H9 (cell line): ENCODE measurements around the gene MELK. TPM values are rescaled to one million over a fixed set of nuclear protein-coding genes. Genes with fewer than 3 reads are reported as not detected.
"Not testable (repeated sequence)": the region's sequence is repeated elsewhere in the genome, so short reads cannot be mapped to it uniquely, and the experiment has no call there.

ENCODE experiments used
- DNase-seq: peaks from one replicate; pipeline ENCODE4 v3.0.0-alpha.2; 2017
- H2AFZ ChIP-seq: one replicate; pipeline ENCODE4 v1.6.1; 2013; ENCODE audit warnings: mild to moderate bottlenecking, low read length, control low read depth, moderate library complexity
- H2AK5ac ChIP-seq: 2 replicates; pipeline ENCODE4 v1.6.1; 2013; ENCODE audit warnings: low read length, control low read depth, mixed read lengths; ENCODE audit not compliant: insufficient read length
- H2BK120ac ChIP-seq: one replicate; pipeline ENCODE4 v1.6.1; 2013; ENCODE audit warnings: low read depth, mild to moderate bottlenecking, low read length, control low read depth, inconsistent platforms; ENCODE audit not compliant: poor library complexity, severe bottlenecking
- H2BK12ac ChIP-seq: 2 replicates; pipeline ENCODE4 v1.6.1; 2013; ENCODE audit warnings: low read length, control low read depth, mixed read lengths, low read depth; ENCODE audit not compliant: insufficient read length
- H2BK15ac ChIP-seq: 2 replicates; pipeline ENCODE4 v1.6.1; 2013; ENCODE audit warnings: low read depth, low read length, control low read depth
- H2BK20ac ChIP-seq: one replicate; pipeline ENCODE4 v1.6.1; 2013; ENCODE audit warnings: low read depth, mild to moderate bottlenecking, low read length, control low read depth, inconsistent platforms; ENCODE audit not compliant: poor library complexity, severe bottlenecking
- H2BK5ac ChIP-seq: 2 replicates; pipeline ENCODE4 v1.6.1; 2013; ENCODE audit warnings: low read length, control low read depth, mixed read lengths; ENCODE audit not compliant: insufficient read length
- H3K14ac ChIP-seq: 2 replicates; pipeline ENCODE4 v1.6.1; 2013; ENCODE audit warnings: low read length, control low read depth; ENCODE audit not compliant: insufficient read depth
- H3K18ac ChIP-seq: 2 replicates; pipeline ENCODE4 v1.6.1; 2013; ENCODE audit warnings: low read depth, mild to moderate bottlenecking, mixed read lengths, low read length, control low read depth; ENCODE audit not compliant: insufficient read length
- H3K23ac ChIP-seq: 2 replicates; pipeline ENCODE4 v1.6.1; 2013; ENCODE audit warnings: low read length, control low read depth, mixed read lengths, low read depth; ENCODE audit not compliant: insufficient read length
- H3K23me2 ChIP-seq: 2 replicates; pipeline ENCODE4 v1.6.1; 2013; ENCODE audit warnings: low read depth, mild to moderate bottlenecking, mixed read lengths, low read length, control low read depth; ENCODE audit not compliant: insufficient read length, poor library complexity, severe bottlenecking
- H3K27ac ChIP-seq: 2 replicates; pipeline ENCODE4 v1.5.1; 2013; ENCODE audit warnings: low read length, control low read depth, mixed read lengths, low read depth; ENCODE audit not compliant: insufficient read length
- H3K27me3 ChIP-seq: 2 replicates; pipeline ENCODE4 v1.6.1; 2013; ENCODE audit warnings: low read length, control low read depth, inconsistent platforms; ENCODE audit not compliant: insufficient read depth
- H3K4ac ChIP-seq: 2 replicates; pipeline ENCODE4 v1.6.1; 2013; ENCODE audit warnings: low read depth, mild to moderate bottlenecking, control low read depth, inconsistent platforms, low read length, moderate library complexity
- H3K4me1 ChIP-seq: 2 replicates; pipeline ENCODE4 v1.6.1; 2013; ENCODE audit warnings: low read length, control low read depth, inconsistent platforms; ENCODE audit not compliant: insufficient read depth
- H3K4me2 ChIP-seq: 2 replicates; pipeline ENCODE4 v1.6.1; 2013; ENCODE audit warnings: low read length, control low read depth, mixed read lengths; ENCODE audit not compliant: insufficient read length, insufficient read depth
- H3K56ac ChIP-seq: 2 replicates; pipeline ENCODE4 v1.6.1; 2013; ENCODE audit warnings: low read depth, mild to moderate bottlenecking, mixed read lengths, low read length, control low read depth; ENCODE audit not compliant: insufficient read length
- H3K79me1 ChIP-seq: 2 replicates; pipeline ENCODE4 v1.6.1; 2013; ENCODE audit warnings: low read depth, mild to moderate bottlenecking, moderate library complexity, low read length, control low read depth, inconsistent platforms; ENCODE audit not compliant: insufficient read depth, poor library complexity, severe bottlenecking
- H3K79me2 ChIP-seq: 2 replicates; pipeline ENCODE4 v1.6.1; 2013; ENCODE audit warnings: low read length, control low read depth, inconsistent platforms; ENCODE audit not compliant: insufficient read depth
- H3K9ac ChIP-seq: 2 replicates; pipeline ENCODE4 v1.6.1; 2013; ENCODE audit warnings: low read length, control low read depth, mixed read lengths; ENCODE audit not compliant: insufficient read length; ENCODE audit errors: extremely low read depth
- H3K9me3 ChIP-seq: one replicate; pipeline ENCODE4 v1.6.1; 2013; ENCODE audit warnings: low read depth, low read length, inconsistent platforms; ENCODE audit not compliant: control insufficient read depth
- H3T11ph ChIP-seq: one replicate; pipeline ENCODE4 v1.6.1; 2013; ENCODE audit warnings: mild to moderate bottlenecking, low read length, control low read depth, inconsistent platforms
- H4K20me1 ChIP-seq: one replicate; pipeline ENCODE4 v1.6.1; 2013; ENCODE audit not compliant: control insufficient read depth, insufficient read length, insufficient read depth
- H4K5ac ChIP-seq: 2 replicates; pipeline ENCODE4 v1.6.1; 2013; ENCODE audit warnings: low read depth, mild to moderate bottlenecking, mixed read lengths, low read length, control low read depth; ENCODE audit not compliant: insufficient read length
- H4K8ac ChIP-seq: replicated peaks from 2 replicates; pipeline ENCODE4 v1.6.1; 2013; ENCODE audit warnings: low read length, control low read depth, mixed read lengths, low read depth; ENCODE audit not compliant: insufficient read length
- H4K91ac ChIP-seq: 2 replicates; pipeline ENCODE4 v1.6.1; 2013; ENCODE audit warnings: low read depth, mild to moderate bottlenecking, moderate library complexity, mixed read lengths, low read length, control low read depth; ENCODE audit not compliant: insufficient read length
- H3K27ac Mint-ChIP-seq, 3 experiments: 2 replicates in 2 of 3; 3 replicates in 1 of 3; pipeline ENCODE4 v1.8.0; 2020 to 2021; ENCODE audit warnings: mixed read lengths in 3 of 3, mild to moderate bottlenecking in 1 of 3, moderate library complexity in 1 of 3
- H3K27me3 Mint-ChIP-seq: 2 replicates; pipeline ENCODE4 v1.8.0; 2021; ENCODE audit warnings: low read depth, mild to moderate bottlenecking, moderate library complexity, mixed read lengths
- H3K36me3 Mint-ChIP-seq, 3 experiments: 2 replicates in 2 of 3; 3 replicates in 1 of 3; pipeline ENCODE4 v1.8.0; 2020 to 2021; ENCODE audit warnings: low read depth in 3 of 3, mixed read lengths in 3 of 3; ENCODE audit not compliant: insufficient read depth in 1 of 3
- H3K4me1 Mint-ChIP-seq, 2 experiments: 2 replicates each; pipeline ENCODE4 v1.8.0; 2020; ENCODE audit warnings: mixed read lengths in 2 of 2
- H3K4me3 Mint-ChIP-seq, 2 experiments: 2 replicates in 1 of 2; 3 replicates in 1 of 2; pipeline ENCODE4 v1.8.0; 2020 to 2021; ENCODE audit warnings: mild to moderate bottlenecking in 2 of 2, mixed read lengths in 2 of 2, moderate library complexity in 1 of 2
- H3K9me3 Mint-ChIP-seq, 2 experiments: 2 replicates in 1 of 2; 3 replicates in 1 of 2; pipeline ENCODE4 v1.8.0; 2020; ENCODE audit warnings: mild to moderate bottlenecking in 2 of 2, mixed read lengths in 2 of 2, moderate library complexity in 1 of 2
- CTCF ChIP-seq: fragments of 200-600 bp; sonication (generic); conservative IDR thresholded peaks from 3 replicates; pipeline ENCODE4 v1.8.0; 2021; ENCODE audit warnings: antibody characterized with exemption, mild to moderate bottlenecking
- WGBS: extraction: QIAGEN DNeasy Blood & Tissue Kit; methylation state at CpG from one replicate; pipeline ENCODE4 v1.1.7; 2013; ENCODE audit warnings: missing lambda C conversion rate, low lambda C conversion rate, mixed read lengths; ENCODE audit not compliant: insufficient read length; ENCODE audit errors: extremely low coverage; 5-methylcytosine and 5-hydroxymethylcytosine counted together
- total RNA-seq: library from RNA; stranded (reverse); gene quantifications from 2 replicates; pipeline ENCODE4 v1.2.1, GENCODE V29; 2021

Gene MELK
- total RNA-seq, 1 experiment from 2014 or later = 43.6 TPM

GRCh38 chr9:36532353-36532752 lies 40.3 kb upstream of the MELK start:
- H3K4me1 ChIP-seq = no peaks in the 10 kb centered on the region

GRCh38 chr9:36533726-36534125 lies 39.0 kb upstream of the MELK start:
- not testable (repeated sequence) for H3K23me2 ChIP-seq, H2BK5ac ChIP-seq, H2AFZ ChIP-seq, H3K9ac ChIP-seq, H3K4me3 Mint-ChIP-seq, H3K4me1 ChIP-seq, DNase-seq, H3K4ac ChIP-seq, H3T11ph ChIP-seq, H3K4me2 ChIP-seq, H3K36me3 Mint-ChIP-seq, H3K56ac ChIP-seq, H3K23ac ChIP-seq, H4K20me1 ChIP-seq, H2BK120ac ChIP-seq, H3K27me3 Mint-ChIP-seq, H4K5ac ChIP-seq, H3K79me2 ChIP-seq, H4K8ac ChIP-seq, H3K27me3 ChIP-seq, H3K27ac ChIP-seq, H3K79me1 ChIP-seq, H2AK5ac ChIP-seq, H3K4me1 Mint-ChIP-seq, H2BK20ac ChIP-seq, H3K9me3 ChIP-seq, H2BK15ac ChIP-seq, H2BK12ac ChIP-seq, H4K91ac ChIP-seq, H3K18ac ChIP-seq, H3K14ac ChIP-seq
- no CpG with 5 or more reads among the region's 6 CpGs for WGBS
- H3K27ac Mint-ChIP-seq = peak overlapping the region in 1 of 3 experiments; percentile 36; a peak in 1 of 7 replicates
- H3K9me3 Mint-ChIP-seq = peaks cover 8 to 12% of the 10 kb centered on the region in 2 experiments

More at GRCh38 chr9:36532353-36532752, 40.3 kb upstream of the MELK start:
- no peak for TF ChIP-seq CTCF
- H2BK12ac ChIP-seq = no peak overlapping the region
- H2BK15ac ChIP-seq = no peak overlapping the region
- no peak overlapping the region for H4K8ac ChIP-seq
- H3K18ac ChIP-seq = no peak overlapping the region
- H3K79me2 ChIP-seq = no peaks in the 10 kb centered on the region
- H3K4me2 ChIP-seq = no peak overlapping the region
- no peak overlapping the region for H3T11ph ChIP-seq
- H4K5ac ChIP-seq = no peak overlapping the region
- H3K27ac ChIP-seq = no peak overlapping the region
- H3K4me3 Mint-ChIP-seq = no peak overlapping the region
- no peaks in the 10 kb centered on the region for H3K23me2 ChIP-seq
- no peak overlapping the region for H2BK20ac ChIP-seq
- H3K27me3 ChIP-seq = no peaks in the 10 kb centered on the region
- no peak overlapping the region for H2BK120ac ChIP-seq
- H3K27ac Mint-ChIP-seq = no peak overlapping the region; a peak in 1 of 7 replicates
- no peak overlapping the region for H3K56ac ChIP-seq
- no peaks in the 10 kb centered on the region for H3K9me3 ChIP-seq
- no peaks in the 10 kb centered on the region for H3K79me1 ChIP-seq
- DNase-seq = no peak
- peaks cover 8 to 12% of the 10 kb centered on the region in 2 experiments for H3K9me3 Mint-ChIP-seq
- H4K91ac ChIP-seq = no peak overlapping the region
- H3K14ac ChIP-seq = no peak overlapping the region
- no peak overlapping the region for H3K9ac ChIP-seq
- WGBS = no CpG with 5 or more reads among the region's 3 CpGs
- H3K36me3 Mint-ChIP-seq = peaks cover 2 to 7% (median 3%) of the 10 kb centered on the region in 3 experiments; a peak in 5 of 7 replicates
- no peak overlapping the region for H3K23ac ChIP-seq
- no peak overlapping the region for H3K4ac ChIP-seq
- H2AK5ac ChIP-seq = no peak overlapping the region
- H3K4me1 Mint-ChIP-seq = peaks cover 6 to 8% of the 10 kb centered on the region in 2 experiments; a peak in 2 of 4 replicates
- H2AFZ ChIP-seq = no peak overlapping the region
- no peak overlapping the region for H2BK5ac ChIP-seq
- H4K20me1 ChIP-seq = no peaks in the 10 kb centered on the region
- no peaks in the 10 kb centered on the region; the same call in 1 of the 2 replicates for H3K27me3 Mint-ChIP-seq
